SK-N-SH treated with all-trans-retinoic acid at 6 μM for 48 hours (cell line): ENCODE results near the gene ANKRD2.

Source experiments
- ATAC-seq: fragments of 200-7000 bp; cut with Tn5 transposase; 3 replicates; pipeline ENCODE4 v1.9.1; 2020; ENCODE audit warnings: mild to moderate bottlenecking, moderate library complexity
- ARNTL ChIP-seq: fragments of 450-650 bp; formaldehyde crosslinking; IDR thresholded peaks from 2 replicates; pipeline ENCODE4 v1.5.0; 2020; ENCODE audit warnings: low read depth, mild to moderate bottlenecking, moderate library complexity, borderline replicate concordance
- BACH2 ChIP-seq: fragments of 250-450 bp; sonication (Bioruptor Pico); IDR thresholded peaks from 2 replicates; pipeline ENCODE4 v1.9.0; 2021; ENCODE audit warnings: mild to moderate bottlenecking, borderline replicate concordance
- CSDC2 ChIP-seq: fragments of 250-450 bp; sonication (Bioruptor Pico); IDR thresholded peaks from 2 replicates; pipeline ENCODE4 v1.5.0; 2020; ENCODE audit warnings: mild to moderate bottlenecking, moderate library complexity
- ESRRG ChIP-seq: fragments of 250-450 bp; sonication (Bioruptor Pico); IDR thresholded peaks from 2 replicates; pipeline ENCODE4 v1.6.1; 2021; ENCODE audit warnings: mild to moderate bottlenecking
- GLIS3 ChIP-seq: fragments of 250-450 bp; sonication (Bioruptor Pico); IDR thresholded peaks from 2 replicates; pipeline ENCODE4 v1.5.0; 2020; ENCODE audit warnings: mild to moderate bottlenecking, moderate library complexity
- OSR1 ChIP-seq: fragments of 250-450 bp; sonication (Bioruptor Pico); IDR thresholded peaks from 2 replicates; pipeline ENCODE4 v1.8.0; 2022; ENCODE audit warnings: moderate library complexity, mild to moderate bottlenecking, inconsistent platforms
- PPARA ChIP-seq: fragments of 250-450 bp; sonication (Bioruptor Pico); IDR thresholded peaks from 2 replicates; pipeline ENCODE4 v1.5.0; 2020; ENCODE audit warnings: mild to moderate bottlenecking, borderline replicate concordance
- RARB ChIP-seq: fragments of 250-450 bp; sonication (Bioruptor Pico); IDR thresholded peaks from 2 replicates; pipeline ENCODE4 v1.8.0; 2021; ENCODE audit warnings: mild to moderate bottlenecking, moderate library complexity
- SNAI2 ChIP-seq: fragments of 250-450 bp; sonication (Bioruptor Pico); IDR thresholded peaks from 2 replicates; pipeline ENCODE4 v1.5.0; 2020; ENCODE audit warnings: mild to moderate bottlenecking, moderate library complexity
- TCF4 ChIP-seq: fragments of 250-450 bp; sonication (Bioruptor Pico); IDR thresholded peaks from 2 replicates; pipeline ENCODE4 v1.8.0; 2021; ENCODE audit warnings: mild to moderate bottlenecking, moderate library complexity, borderline replicate concordance
- TOX ChIP-seq: fragments of 250-450 bp; sonication (Bioruptor Pico); IDR thresholded peaks from 2 replicates; pipeline ENCODE4 v1.8.0; 2021; ENCODE audit warnings: mild to moderate bottlenecking, moderate library complexity, borderline replicate concordance
- ZC3H10 ChIP-seq: fragments of 250-450 bp; sonication (Bioruptor Pico); IDR thresholded peaks from 2 replicates; pipeline ENCODE4 v1.5.1; 2021; ENCODE audit warnings: mild to moderate bottlenecking, moderate library complexity
- ZFP3 ChIP-seq: fragments of 250-450 bp; sonication (Bioruptor Pico); IDR thresholded peaks from 2 replicates; pipeline ENCODE4 v1.5.0; 2020; ENCODE audit warnings: mild to moderate bottlenecking, moderate library complexity
- ZFP30 ChIP-seq: fragments of 450-650 bp; formaldehyde crosslinking; IDR thresholded peaks from 2 replicates; pipeline ENCODE4 v1.5.0; 2022; ENCODE audit warnings: mild to moderate bottlenecking, moderate library complexity
- ZNF565 ChIP-seq: fragments of 450-650 bp; formaldehyde crosslinking; conservative IDR thresholded peaks from 2 replicates; pipeline ENCODE4 v1.5.0; 2020; ENCODE audit warnings: low read depth, mild to moderate bottlenecking, moderate library complexity
- ZNF8 ChIP-seq: fragments of 450-650 bp; formaldehyde crosslinking; IDR thresholded peaks from 2 replicates; pipeline ENCODE4 v1.5.0; 2020; ENCODE audit warnings: mild to moderate bottlenecking, moderate library complexity
- TF ChIP-seq, protein P1 (sequence below): fragments of 250-450 bp; sonication (Bioruptor Pico); IDR thresholded peaks from 2 replicates; pipeline ENCODE4 v1.8.0; 2020; ENCODE audit warnings: mild to moderate bottlenecking, moderate library complexity, borderline replicate concordance
- TF ChIP-seq, protein P2 (sequence below): fragments of 250-450 bp; sonication (Bioruptor Pico); IDR thresholded peaks from 2 replicates; pipeline ENCODE4 v1.5.1; 2020; ENCODE audit warnings: low read depth, mild to moderate bottlenecking, moderate library complexity
- TF ChIP-seq, protein P3 (sequence below): fragments of 250-450 bp; sonication (Bioruptor Pico); IDR thresholded peaks from 2 replicates; pipeline ENCODE4 v1.5.0; 2020; ENCODE audit warnings: mild to moderate bottlenecking, moderate library complexity

ANKRD2 gene

DNA sequence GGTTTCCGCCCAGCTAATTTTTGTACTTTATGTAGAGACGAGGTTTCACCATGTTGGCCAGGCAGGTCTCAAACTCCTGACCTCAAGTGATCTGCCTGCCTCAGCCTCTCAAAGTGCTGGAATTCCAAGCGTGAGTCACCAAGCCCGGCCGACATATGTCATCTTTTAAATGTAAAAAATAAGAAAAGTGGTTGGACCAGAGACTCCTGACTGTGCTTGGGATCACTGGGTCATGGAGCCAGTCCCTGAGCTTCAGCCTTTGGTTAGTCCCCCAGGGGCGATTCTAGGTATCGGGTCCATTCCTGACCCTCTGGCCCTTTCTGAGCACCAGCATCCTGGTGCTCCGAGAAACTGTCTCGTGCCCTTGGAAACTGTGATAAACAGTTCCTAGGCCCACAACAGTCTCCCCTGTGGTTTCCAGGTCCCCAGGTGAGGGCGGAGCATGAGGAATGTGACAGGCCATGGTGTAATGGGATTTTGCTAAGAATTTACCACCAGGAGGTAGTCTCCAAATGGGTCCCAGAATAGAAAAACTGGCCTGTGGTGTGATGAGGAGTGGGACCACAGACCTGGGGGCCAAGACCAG is 41.1 kb upstream of the ANKRD2 start (continued):
- TF ChIP-seq, protein P1, sequence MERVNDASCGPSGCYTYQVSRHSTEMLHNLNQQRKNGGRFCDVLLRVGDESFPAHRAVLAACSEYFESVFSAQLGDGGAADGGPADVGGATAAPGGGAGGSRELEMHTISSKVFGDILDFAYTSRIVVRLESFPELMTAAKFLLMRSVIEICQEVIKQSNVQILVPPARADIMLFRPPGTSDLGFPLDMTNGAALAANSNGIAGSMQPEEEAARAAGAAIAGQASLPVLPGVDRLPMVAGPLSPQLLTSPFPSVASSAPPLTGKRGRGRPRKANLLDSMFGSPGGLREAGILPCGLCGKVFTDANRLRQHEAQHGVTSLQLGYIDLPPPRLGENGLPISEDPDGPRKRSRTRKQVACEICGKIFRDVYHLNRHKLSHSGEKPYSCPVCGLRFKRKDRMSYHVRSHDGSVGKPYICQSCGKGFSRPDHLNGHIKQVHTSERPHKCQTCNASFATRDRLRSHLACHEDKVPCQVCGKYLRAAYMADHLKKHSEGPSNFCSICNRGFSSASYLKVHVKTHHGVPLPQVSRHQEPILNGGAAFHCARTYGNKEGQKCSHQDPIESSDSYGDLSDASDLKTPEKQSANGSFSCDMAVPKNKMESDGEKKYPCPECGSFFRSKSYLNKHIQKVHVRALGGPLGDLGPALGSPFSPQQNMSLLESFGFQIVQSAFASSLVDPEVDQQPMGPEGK = no peak
- TF ChIP-seq OSR1 (CRISPR knock-in tag) (no peak), GLIS3 (CRISPR knock-in tag) (no peak), ZFP3 (CRISPR knock-in tag) (no peak), ARNTL (CRISPR knock-in tag) (no peak)
- TF ChIP-seq, protein P2, sequence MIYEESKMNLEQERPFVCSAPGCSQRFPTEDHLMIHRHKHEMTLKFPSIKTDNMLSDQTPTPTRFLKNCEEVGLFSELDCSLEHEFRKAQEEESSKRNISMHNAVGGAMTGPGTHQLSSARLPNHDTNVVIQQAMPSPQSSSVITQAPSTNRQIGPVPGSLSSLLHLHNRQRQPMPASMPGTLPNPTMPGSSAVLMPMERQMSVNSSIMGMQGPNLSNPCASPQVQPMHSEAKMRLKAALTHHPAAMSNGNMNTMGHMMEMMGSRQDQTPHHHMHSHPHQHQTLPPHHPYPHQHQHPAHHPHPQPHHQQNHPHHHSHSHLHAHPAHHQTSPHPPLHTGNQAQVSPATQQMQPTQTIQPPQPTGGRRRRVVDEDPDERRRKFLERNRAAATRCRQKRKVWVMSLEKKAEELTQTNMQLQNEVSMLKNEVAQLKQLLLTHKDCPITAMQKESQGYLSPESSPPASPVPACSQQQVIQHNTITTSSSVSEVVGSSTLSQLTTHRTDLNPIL (CRISPR knock-in tag) = no peak
- TF ChIP-seq, all 23 proteins: peak for 0

DNA sequence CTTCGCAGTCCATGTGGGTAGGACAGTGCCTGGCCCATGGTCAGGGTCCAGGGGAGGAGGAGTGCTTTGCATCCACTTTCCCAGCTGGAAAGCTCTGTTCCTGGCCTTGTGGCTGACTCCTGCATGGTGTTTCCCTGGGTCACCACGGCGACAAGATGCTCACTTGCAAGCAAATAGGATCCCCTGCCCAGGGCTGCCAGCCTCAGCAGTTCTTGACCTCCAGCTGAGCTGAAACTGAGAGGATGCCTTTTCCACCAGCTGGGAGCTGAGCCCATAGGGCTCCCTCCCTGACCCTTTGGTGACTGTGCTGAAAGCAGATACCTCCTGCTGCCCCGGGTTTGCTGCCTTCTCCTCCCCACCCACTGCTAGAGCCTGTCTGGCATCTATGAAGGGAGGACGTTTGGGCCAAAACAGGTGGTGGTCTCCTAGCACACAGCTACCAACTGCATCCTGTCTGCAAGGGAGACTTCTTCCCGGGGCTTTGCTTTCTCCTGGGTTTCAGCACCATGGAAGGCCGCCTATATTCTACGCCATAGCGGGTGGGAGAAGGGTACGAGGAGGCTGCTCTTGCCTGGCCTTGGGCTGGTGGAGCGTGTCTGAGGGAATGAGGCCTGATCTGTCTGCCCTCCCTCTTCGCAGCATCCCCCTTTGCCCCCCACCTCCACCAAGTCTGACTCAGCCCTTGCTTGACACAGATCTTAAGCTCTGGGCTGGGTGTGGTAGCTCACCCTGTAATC is 39.5 kb upstream of the ANKRD2 start:
- ATAC-seq = peak; percentile 87
- TF ChIP-seq CSDC2 (no peak), OSR1 (CRISPR knock-in tag) (no peak), RARB (CRISPR knock-in tag) (no peak), SNAI2 (CRISPR knock-in tag) (no peak), ZNF565 (no peak), TOX (CRISPR knock-in tag) (no peak), ZFP30 (no peak), ESRRG (CRISPR knock-in tag) (no peak), ZNF8 (CRISPR knock-in tag) (no peak)
- TF ChIP-seq, protein P3, sequence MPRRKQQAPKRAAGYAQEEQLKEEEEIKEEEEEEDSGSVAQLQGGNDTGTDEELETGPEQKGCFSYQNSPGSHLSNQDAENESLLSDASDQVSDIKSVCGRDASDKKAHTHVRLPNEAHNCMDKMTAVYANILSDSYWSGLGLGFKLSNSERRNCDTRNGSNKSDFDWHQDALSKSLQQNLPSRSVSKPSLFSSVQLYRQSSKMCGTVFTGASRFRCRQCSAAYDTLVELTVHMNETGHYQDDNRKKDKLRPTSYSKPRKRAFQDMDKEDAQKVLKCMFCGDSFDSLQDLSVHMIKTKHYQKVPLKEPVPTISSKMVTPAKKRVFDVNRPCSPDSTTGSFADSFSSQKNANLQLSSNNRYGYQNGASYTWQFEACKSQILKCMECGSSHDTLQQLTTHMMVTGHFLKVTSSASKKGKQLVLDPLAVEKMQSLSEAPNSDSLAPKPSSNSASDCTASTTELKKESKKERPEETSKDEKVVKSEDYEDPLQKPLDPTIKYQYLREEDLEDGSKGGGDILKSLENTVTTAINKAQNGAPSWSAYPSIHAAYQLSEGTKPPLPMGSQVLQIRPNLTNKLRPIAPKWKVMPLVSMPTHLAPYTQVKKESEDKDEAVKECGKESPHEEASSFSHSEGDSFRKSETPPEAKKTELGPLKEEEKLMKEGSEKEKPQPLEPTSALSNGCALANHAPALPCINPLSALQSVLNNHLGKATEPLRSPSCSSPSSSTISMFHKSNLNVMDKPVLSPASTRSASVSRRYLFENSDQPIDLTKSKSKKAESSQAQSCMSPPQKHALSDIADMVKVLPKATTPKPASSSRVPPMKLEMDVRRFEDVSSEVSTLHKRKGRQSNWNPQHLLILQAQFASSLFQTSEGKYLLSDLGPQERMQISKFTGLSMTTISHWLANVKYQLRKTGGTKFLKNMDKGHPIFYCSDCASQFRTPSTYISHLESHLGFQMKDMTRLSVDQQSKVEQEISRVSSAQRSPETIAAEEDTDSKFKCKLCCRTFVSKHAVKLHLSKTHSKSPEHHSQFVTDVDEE (CRISPR knock-in tag) = no peak
- TF ChIP-seq, all 23 proteins: peak for 0

DNA sequence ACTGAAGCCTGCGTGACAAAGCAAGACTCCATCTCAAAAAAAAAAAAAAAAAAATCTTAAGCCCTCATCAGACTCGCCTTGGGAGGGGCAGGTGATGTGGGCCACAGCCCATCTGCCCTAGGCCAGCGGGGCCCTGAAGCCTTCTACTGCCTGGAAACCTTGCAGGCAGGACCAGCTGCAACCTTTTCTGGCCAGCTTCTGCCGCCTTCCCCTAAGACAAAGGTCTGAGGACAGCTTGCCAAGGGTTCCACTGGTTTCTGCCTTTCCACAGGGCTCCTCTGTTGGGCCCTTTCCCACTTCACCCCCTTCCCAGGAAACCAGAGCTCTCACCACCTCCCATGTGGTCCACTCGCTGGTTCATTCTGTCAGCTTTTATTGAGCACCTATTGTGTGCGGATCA is 38.7 kb upstream of the ANKRD2 start:
- ATAC-seq = no peak
- no peak for TF ChIP-seq TCF4
- TF ChIP-seq SNAI2 (CRISPR knock-in tag) = no peak
- TF ChIP-seq TOX (CRISPR knock-in tag) = no peak
- no peak for TF ChIP-seq ZC3H10 (CRISPR knock-in tag)
- TF ChIP-seq PPARA (CRISPR knock-in tag) = no peak
- TF ChIP-seq, protein P1 = no peak
- no peak for TF ChIP-seq ZFP3 (CRISPR knock-in tag)
- TF ChIP-seq BACH2 (CRISPR knock-in tag) = no peak
- TF ChIP-seq, protein P3 (CRISPR knock-in tag) = no peak
